ENCODE data around the gene ASPG. TPM values are rescaled to one million over a fixed set of nuclear protein-coding genes. Genes with fewer than 3 reads are reported as not detected.

Gene ASPG
- total and polyA plus RNA-seq, 2 experiments from 2014 or later: 5.9 to 20.3 TPM

DNA sequence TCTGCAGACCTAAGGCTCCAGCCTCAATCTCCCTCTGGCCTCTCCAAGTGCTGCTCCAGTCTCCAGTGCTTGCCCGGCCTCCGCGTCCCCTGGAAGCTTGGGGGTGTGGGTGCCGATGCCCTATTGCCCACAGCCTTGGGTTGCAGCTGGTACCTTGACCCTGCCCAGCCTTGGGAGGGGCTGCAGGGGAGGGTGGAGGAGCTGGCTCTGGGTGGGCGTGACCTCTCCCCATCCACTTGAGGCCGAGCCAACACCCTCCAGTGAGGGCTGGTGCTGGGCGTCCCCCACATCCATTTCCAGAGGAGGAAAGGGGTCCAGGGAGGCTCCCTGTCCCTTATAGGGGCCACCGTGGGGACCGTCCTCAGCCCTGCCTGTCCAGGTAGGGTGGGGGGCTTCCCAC lies 77.0 kb downstream of the ASPG start:
- no peak for DNase-seq (ENCODE audit: low spot score)
- no peaks in the 10 kb centered on the region for H3K9me3 ChIP-seq (ENCODE audit: low read depth)
- H3K4me1 ChIP-seq (ENCODE audit: insufficient read depth): no peaks in the 10 kb centered on the region
- no peak overlapping the region for H3K4me3 ChIP-seq
- no peak overlapping the region for H3K4me2 ChIP-seq
- H3K27me3 ChIP-seq: no peaks in the 10 kb centered on the region
- no peaks in the 10 kb centered on the region for H3K79me2 ChIP-seq
- H3K27ac ChIP-seq: no peak overlapping the region
- no peaks in the 10 kb centered on the region for H3K9me2 ChIP-seq (replicated peaks; ENCODE audit: insufficient read depth)
- WGBS (ENCODE audit: low lambda C conversion rate, missing lambda C conversion rate): 95% methylated on average over 7 of the region's 9 CpGs
- TF ChIP-seq EZH2phosphoT487 (IDR thresholded peaks at IDR 0.05; ENCODE audit: low read depth, severe bottlenecking, unreplicated experiment) (no peak), CTCF (IDR thresholded peaks at IDR 0.05; ENCODE audit: poor library complexity) (no peak), EZH2 (IDR thresholded peaks at IDR 0.05; ENCODE audit: borderline replicate concordance) (no peak)
- H3K36me3 ChIP-seq (replicated peaks; ENCODE audit: insufficient read depth, low read depth): no peaks in the 10 kb centered on the region
- H4K20me1 ChIP-seq (ENCODE audit: insufficient read depth, poor library complexity, severe bottlenecking): no peaks in the 10 kb centered on the region
- no peak overlapping the region for H2AFZ ChIP-seq

- H3K9me2 ChIP-seq (replicated peaks; ENCODE audit: insufficient read depth): no peaks in the 10 kb centered on the region
- H3K4me2 ChIP-seq: no peak overlapping the region
- no peaks in the 10 kb centered on the region for H3K36me3 ChIP-seq (replicated peaks; ENCODE audit: insufficient read depth, low read depth)
- H3K79me2 ChIP-seq: no peaks in the 10 kb centered on the region
- H3K4me3 ChIP-seq: no peak overlapping the region
- H3K4me1 ChIP-seq (ENCODE audit: insufficient read depth): no peaks in the 10 kb centered on the region
- H2AFZ ChIP-seq: no peak overlapping the region
- WGBS (ENCODE audit: low lambda C conversion rate, missing lambda C conversion rate): 96% methylated on average over 17 of the region's 21 CpGs
- no peaks in the 10 kb centered on the region for H4K20me1 ChIP-seq (ENCODE audit: insufficient read depth, poor library complexity, severe bottlenecking)
- TF ChIP-seq CTCF (IDR thresholded peaks at IDR 0.05; ENCODE audit: poor library complexity) (no peak), EZH2phosphoT487 (IDR thresholded peaks at IDR 0.05; ENCODE audit: low read depth, severe bottlenecking, unreplicated experiment) (no peak), EZH2 (IDR thresholded peaks at IDR 0.05; ENCODE audit: borderline replicate concordance) (no peak)
- H3K27ac ChIP-seq: no peak overlapping the region
- DNase-seq (ENCODE audit: low spot score): no peak
- H3K9me3 ChIP-seq (ENCODE audit: low read depth): no peaks in the 10 kb centered on the region
- H3K27me3 ChIP-seq: no peaks in the 10 kb centered on the region
Measured at GRCh38 chr14:104163541-104163940, 78.0 kb downstream of the ASPG start.

DNA sequence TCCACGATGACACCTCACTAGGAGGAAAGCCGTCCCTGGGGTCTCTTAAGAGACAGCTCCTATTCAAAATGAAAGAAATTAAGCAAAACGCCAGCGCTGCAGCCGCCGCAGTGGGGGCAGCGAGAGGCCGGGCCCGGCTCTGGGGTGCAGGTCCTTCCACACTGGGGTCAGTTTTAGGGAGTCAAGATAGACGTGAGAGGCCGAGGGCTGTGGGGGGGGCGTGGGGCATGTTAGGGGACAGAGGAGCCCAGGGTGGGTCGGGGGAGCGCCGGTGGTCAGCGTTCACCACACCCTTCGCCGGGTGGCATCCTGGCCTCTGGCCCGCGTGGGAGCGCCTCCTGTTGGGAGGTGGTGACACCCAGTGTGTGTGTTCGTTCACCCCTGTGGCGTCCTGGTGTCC lies 78.5 kb downstream of the ASPG start:
- TF ChIP-seq CTCF (IDR thresholded peaks at IDR 0.05; ENCODE audit: poor library complexity): no peak
- TF ChIP-seq EZH2phosphoT487 (IDR thresholded peaks at IDR 0.05; ENCODE audit: low read depth, severe bottlenecking, unreplicated experiment): no peak
- TF ChIP-seq EZH2 (IDR thresholded peaks at IDR 0.05; ENCODE audit: borderline replicate concordance): no peak
- H3K4me3 ChIP-seq: no peak overlapping the region
- WGBS (ENCODE audit: low lambda C conversion rate, missing lambda C conversion rate): 80% methylated on average over 11 of the region's 23 CpGs
- no peaks in the 10 kb centered on the region for H3K9me3 ChIP-seq (ENCODE audit: low read depth)
- H3K4me1 ChIP-seq (ENCODE audit: insufficient read depth): no peaks in the 10 kb centered on the region
- no peak overlapping the region for H2AFZ ChIP-seq
- H4K20me1 ChIP-seq (ENCODE audit: insufficient read depth, poor library complexity, severe bottlenecking): no peaks in the 10 kb centered on the region
- no peaks in the 10 kb centered on the region for H3K27me3 ChIP-seq
- H3K36me3 ChIP-seq (replicated peaks; ENCODE audit: insufficient read depth, low read depth): no peaks in the 10 kb centered on the region
- no peaks in the 10 kb centered on the region for H3K79me2 ChIP-seq
- no peak overlapping the region for H3K4me2 ChIP-seq
- H3K27ac ChIP-seq: no peak overlapping the region
- H3K9me2 ChIP-seq (replicated peaks; ENCODE audit: insufficient read depth): no peaks in the 10 kb centered on the region
- DNase-seq (ENCODE audit: low spot score): no peak

DNA sequence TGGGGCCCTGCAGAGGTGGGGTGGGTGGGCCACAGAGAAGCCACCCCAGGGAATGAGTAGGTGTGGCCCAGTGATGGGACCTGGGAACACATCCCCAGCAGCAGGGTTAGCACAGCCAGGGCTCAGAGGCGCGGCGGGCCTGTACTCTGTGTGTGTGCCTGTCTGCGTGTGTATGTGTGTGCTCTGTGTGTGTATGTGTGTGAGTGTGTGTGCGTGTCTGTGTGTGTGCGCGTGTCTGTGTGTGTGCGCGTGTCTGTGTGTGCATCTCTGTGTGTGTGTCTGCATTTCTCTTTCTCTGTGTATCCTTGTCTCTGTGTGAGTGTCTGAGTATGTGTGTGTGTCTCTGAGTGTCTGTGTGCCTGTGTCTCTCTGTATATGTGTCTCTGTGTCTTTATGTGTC lies 79.0 kb downstream of the ASPG start:
- no peak overlapping the region for H3K4me2 ChIP-seq
- H3K9me2 ChIP-seq (replicated peaks; ENCODE audit: insufficient read depth): no peaks in the 10 kb centered on the region
- no peaks in the 10 kb centered on the region for H4K20me1 ChIP-seq (ENCODE audit: insufficient read depth, poor library complexity, severe bottlenecking)
- no peaks in the 10 kb centered on the region for H3K9me3 ChIP-seq (ENCODE audit: low read depth)
- no peaks in the 10 kb centered on the region for H3K79me2 ChIP-seq
- H3K4me3 ChIP-seq: no peak overlapping the region
- no peak overlapping the region for H3K27ac ChIP-seq
- no peaks in the 10 kb centered on the region for H3K27me3 ChIP-seq
- H2AFZ ChIP-seq: no peak overlapping the region
- TF ChIP-seq EZH2 (IDR thresholded peaks at IDR 0.05; ENCODE audit: borderline replicate concordance): no peak
- TF ChIP-seq CTCF (IDR thresholded peaks at IDR 0.05; ENCODE audit: poor library complexity): no peak
- TF ChIP-seq EZH2phosphoT487 (IDR thresholded peaks at IDR 0.05; ENCODE audit: low read depth, severe bottlenecking, unreplicated experiment): no peak
- H3K4me1 ChIP-seq (ENCODE audit: insufficient read depth): no peaks in the 10 kb centered on the region
- DNase-seq (ENCODE audit: low spot score): no peak
- 85% methylated on average over 9 of the region's 9 CpGs for WGBS (ENCODE audit: low lambda C conversion rate, missing lambda C conversion rate)
- H3K36me3 ChIP-seq (replicated peaks; ENCODE audit: insufficient read depth, low read depth): no peaks in the 10 kb centered on the region

Measured in hepatocyte (in vitro differentiated cells).